Neutrophil (primary cell): ENCODE data around the gene CCDC50.

ENCODE experiments used
- H3K27ac ChIP-seq: fragments of 200-600 bp; sonication (generic); 2 replicates; pipeline ENCODE4 v1.5.1; 2016; ENCODE audit warnings: mild to moderate bottlenecking, moderate library complexity
- H3K27me3 ChIP-seq: fragments of 200-600 bp; sonication (generic); 2 replicates; pipeline ENCODE4 v1.6.0; 2016; ENCODE audit warnings: mild to moderate bottlenecking
- H3K36me3 ChIP-seq: fragments of 200-600 bp; sonication (generic); 2 replicates; pipeline ENCODE4 v1.5.1; 2017
- H3K4me1 ChIP-seq, 2 experiments: fragments of 200-600 bp in 1 of 2; sonication (generic) in 1 of 2; 1 replicate in 1 of 2; 2 replicates in 1 of 2; pipeline versions ENCODE4 v1.5.1 to v1.6.1; 2013 to 2016; ENCODE audit warnings: low read depth in 1 of 2, low read length in 1 of 2, mild to moderate bottlenecking in 1 of 2, moderate library complexity in 1 of 2; ENCODE audit not compliant: control insufficient read depth in 1 of 2, insufficient read depth in 1 of 2
- H3K4me3 ChIP-seq, 2 experiments: fragments of 200-600 bp in 1 of 2; sonication (generic) in 1 of 2; 1 replicate in 1 of 2; 2 replicates in 1 of 2; pipeline ENCODE4 v1.5.1; 2013 to 2016; ENCODE audit warnings: low read depth in 1 of 2, low read length in 1 of 2, mild to moderate bottlenecking in 1 of 2, moderate library complexity in 1 of 2
- H3K9me3 ChIP-seq: fragments of 200-600 bp; sonication (generic); 2 replicates; pipeline ENCODE4 v1.5.1; 2016
- TF ChIP-seq, protein P1 (sequence below): fragments of 200-600 bp; sonication (generic); IDR thresholded peaks from 2 replicates; pipeline ENCODE4 v1.5.1; 2016; ENCODE audit warnings: antibody characterized with exemption

CCDC50 gene

DNA sequence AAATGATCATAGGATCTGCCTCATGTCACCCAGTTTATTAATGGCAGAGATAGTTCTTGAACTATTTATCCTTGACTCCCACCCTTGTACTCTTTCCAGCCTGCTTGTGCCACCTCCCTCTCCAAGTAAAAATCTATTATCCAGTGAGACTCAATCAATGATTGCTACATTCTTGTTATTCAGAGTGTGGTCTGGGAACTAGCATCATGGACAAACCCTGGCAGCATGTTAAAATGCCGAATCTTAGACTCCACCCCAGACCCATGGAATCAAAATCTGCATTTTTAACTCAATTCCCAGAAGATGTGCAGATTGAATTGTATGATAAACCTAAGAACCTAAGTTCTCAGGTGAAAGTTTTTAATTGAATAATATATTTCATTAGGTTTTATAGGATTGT is 97.1 kb downstream of the CCDC50 start:
- H3K36me3 ChIP-seq = no peaks in the 10 kb centered on the region
- H3K27me3 ChIP-seq = no peaks in the 10 kb centered on the region
- H3K4me1 ChIP-seq = no peaks in the 10 kb centered on the region
- no peak overlapping the region for H3K27ac ChIP-seq
- H3K4me3 ChIP-seq = no peak overlapping the region
- H3K9me3 ChIP-seq = no peaks in the 10 kb centered on the region
- TF ChIP-seq, protein P1, sequence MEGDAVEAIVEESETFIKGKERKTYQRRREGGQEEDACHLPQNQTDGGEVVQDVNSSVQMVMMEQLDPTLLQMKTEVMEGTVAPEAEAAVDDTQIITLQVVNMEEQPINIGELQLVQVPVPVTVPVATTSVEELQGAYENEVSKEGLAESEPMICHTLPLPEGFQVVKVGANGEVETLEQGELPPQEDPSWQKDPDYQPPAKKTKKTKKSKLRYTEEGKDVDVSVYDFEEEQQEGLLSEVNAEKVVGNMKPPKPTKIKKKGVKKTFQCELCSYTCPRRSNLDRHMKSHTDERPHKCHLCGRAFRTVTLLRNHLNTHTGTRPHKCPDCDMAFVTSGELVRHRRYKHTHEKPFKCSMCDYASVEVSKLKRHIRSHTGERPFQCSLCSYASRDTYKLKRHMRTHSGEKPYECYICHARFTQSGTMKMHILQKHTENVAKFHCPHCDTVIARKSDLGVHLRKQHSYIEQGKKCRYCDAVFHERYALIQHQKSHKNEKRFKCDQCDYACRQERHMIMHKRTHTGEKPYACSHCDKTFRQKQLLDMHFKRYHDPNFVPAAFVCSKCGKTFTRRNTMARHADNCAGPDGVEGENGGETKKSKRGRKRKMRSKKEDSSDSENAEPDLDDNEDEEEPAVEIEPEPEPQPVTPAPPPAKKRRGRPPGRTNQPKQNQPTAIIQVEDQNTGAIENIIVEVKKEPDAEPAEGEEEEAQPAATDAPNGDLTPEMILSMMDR = no peak

DNA sequence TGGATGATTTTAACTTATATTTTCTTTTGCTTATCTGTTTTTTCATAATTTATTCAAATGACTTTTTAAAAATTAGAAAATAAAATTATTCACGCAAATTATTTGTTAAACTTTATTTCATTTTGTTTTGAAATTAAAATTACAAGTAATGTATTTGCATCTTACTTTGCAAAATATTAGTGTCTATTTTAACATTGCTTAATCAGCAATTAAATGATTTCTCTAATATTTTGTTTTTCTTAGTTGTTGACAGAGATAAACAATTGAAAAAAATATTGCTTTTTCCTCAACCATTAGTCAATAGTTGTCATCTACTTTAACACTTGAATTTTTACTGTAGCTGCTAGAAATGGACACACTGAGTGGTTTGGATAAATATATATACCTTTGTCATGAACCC is 99.0 kb downstream of the CCDC50 start:
- no peak overlapping the region for H3K4me3 ChIP-seq
- TF ChIP-seq, protein P1 = no peak
- H3K36me3 ChIP-seq = no peaks in the 10 kb centered on the region
- no peaks in the 10 kb centered on the region for H3K4me1 ChIP-seq
- H3K9me3 ChIP-seq = no peaks in the 10 kb centered on the region
- no peaks in the 10 kb centered on the region for H3K27me3 ChIP-seq
- no peak overlapping the region for H3K27ac ChIP-seq

DNA sequence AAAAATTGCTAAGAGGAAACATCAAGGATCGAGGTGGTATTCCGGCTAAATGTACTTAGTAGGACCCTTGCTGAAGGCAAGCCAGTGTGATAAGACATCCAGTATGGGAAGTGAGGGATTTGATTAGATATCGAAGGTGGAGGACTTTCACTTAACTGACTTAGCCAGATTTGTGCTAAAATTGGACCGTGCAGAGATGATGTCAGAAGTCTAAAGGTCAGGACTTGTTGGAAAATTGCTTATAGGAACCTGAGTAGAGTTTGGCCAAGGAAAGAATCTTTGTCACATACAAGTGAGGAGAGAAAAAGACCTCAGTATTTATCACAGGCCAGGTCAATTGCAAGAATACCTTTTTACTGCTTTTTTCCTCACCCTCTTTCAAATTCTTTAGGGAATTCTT is 100.9 kb downstream of the CCDC50 start:
- TF ChIP-seq, protein P1 = no peak
- Histone ChIP-seq H3K27ac (no peak overlapping the region), H3K36me3 (no peaks in the 10 kb centered on the region), H3K4me1 (no peaks in the 10 kb centered on the region), H3K27me3 (no peaks in the 10 kb centered on the region), H3K9me3 (no peaks in the 10 kb centered on the region), H3K4me3 (no peak overlapping the region)

DNA sequence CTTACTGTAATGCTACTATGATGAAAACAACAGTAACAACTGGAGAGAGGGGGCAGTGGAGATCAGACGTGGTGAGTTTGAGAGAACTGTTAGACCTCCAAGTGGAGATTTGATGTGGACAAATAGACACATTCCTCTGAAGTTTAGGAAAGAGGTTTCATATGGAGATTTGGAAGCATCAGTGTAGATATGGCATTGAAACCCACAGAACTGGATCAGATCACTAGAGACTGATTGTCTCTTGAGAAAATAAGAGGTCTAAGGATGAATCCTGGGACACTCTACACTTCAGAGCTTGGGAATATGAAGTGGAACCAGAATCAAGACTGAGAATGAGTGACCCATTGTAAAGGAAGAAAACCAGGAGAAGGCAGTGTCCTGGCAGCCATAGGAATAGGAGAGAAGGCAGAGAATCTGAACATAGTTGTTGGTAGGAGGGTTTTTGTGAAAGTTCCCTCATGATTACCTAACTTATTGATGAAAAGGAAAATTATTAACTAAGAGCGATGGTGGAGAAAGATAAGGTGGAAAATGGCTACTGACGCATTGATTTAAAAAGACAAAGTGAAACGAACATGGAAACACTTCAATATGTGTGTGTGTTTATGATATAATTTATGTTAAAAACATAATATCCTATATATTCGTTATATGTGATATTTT is 102.1 kb downstream of the CCDC50 start:
- Histone ChIP-seq H3K4me1 (no peaks in the 10 kb centered on the region), H3K36me3 (no peaks in the 10 kb centered on the region), H3K9me3 (no peaks in the 10 kb centered on the region), H3K27me3 (no peaks in the 10 kb centered on the region), H3K4me3 (no peak overlapping the region), H3K27ac (no peak overlapping the region)
- TF ChIP-seq, protein P1 = no peak

DNA sequence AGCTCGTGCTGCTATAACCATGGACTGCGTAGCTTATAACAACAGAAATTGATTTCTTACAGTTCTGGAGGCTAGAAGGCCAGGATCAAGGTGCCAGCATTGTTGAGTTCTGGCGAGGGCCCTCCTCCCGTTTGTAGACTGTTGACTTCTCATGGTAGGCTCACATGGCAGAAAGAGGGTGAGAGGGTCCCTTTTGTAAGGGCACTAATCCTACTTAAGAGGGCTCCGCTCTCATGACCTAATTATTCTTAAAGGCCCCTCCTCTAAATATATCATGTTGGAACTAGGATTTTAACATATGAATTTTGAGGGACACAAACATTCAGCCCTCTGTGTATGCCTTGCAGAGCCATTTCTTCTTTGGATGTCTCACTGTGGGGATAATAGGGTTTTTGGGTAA is 103.0 kb downstream of the CCDC50 start:
- H3K9me3 ChIP-seq = no peaks in the 10 kb centered on the region
- H3K36me3 ChIP-seq = no peaks in the 10 kb centered on the region
- no peak overlapping the region for H3K27ac ChIP-seq
- TF ChIP-seq, protein P1 = no peak
- no peaks in the 10 kb centered on the region for H3K27me3 ChIP-seq
- H3K4me1 ChIP-seq = no peaks in the 10 kb centered on the region
- H3K4me3 ChIP-seq = no peak overlapping the region
